PFSK-1 (cell line): ENCODE measurements around the gene MAST4.

Experiments used
- POLR2AphosphoS5 ChIP-seq: IDR thresholded peaks from 2 replicates; pipeline ENCODE4 v1.6.1; 2012; ENCODE audit warnings: low read depth, mild to moderate bottlenecking, control low read depth, low read length, moderate library complexity
- TAF1 ChIP-seq: IDR thresholded peaks from 2 replicates; pipeline ENCODE4 v1.6.1; 2012; ENCODE audit warnings: low read length, control low read depth, borderline replicate concordance; ENCODE audit not compliant: insufficient read depth
- TF ChIP-seq, protein P1 (sequence below), 2 experiments: IDR thresholded peaks; 2 replicates each; pipeline versions ENCODE4 v1.6.1 to v1.8.0; 2011 to 2012; ENCODE audit warnings: low read depth in 2 of 2, low read length in 2 of 2, control low read depth in 1 of 2, inconsistent platforms in 1 of 2, mild to moderate bottlenecking in 1 of 2, moderate library complexity in 1 of 2; ENCODE audit not compliant: insufficient read depth in 1 of 2

DNA sequence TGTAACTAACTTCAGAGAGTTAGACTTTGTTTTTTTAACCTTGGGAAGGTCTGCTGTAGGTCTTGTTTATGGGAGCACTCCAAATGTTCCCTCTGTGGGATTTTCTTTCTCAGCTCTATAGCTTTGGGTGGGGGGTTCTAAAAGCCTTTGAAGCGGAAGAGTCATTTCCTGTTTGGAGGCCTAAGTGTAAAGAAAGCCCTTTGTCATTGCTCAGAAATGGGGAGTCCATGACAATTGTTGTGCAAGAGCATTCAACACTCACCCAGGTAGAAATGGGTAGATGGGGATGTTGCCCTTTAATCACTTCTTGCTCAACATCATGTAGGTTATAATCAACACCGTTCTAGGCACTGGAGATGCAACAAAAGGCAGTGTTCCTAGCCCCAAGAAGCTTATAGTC lies 30.3 kb upstream of the MAST4 start:
- no peak for TF ChIP-seq POLR2AphosphoS5
- TF ChIP-seq TAF1 = no peak
- TF ChIP-seq, protein P1, sequence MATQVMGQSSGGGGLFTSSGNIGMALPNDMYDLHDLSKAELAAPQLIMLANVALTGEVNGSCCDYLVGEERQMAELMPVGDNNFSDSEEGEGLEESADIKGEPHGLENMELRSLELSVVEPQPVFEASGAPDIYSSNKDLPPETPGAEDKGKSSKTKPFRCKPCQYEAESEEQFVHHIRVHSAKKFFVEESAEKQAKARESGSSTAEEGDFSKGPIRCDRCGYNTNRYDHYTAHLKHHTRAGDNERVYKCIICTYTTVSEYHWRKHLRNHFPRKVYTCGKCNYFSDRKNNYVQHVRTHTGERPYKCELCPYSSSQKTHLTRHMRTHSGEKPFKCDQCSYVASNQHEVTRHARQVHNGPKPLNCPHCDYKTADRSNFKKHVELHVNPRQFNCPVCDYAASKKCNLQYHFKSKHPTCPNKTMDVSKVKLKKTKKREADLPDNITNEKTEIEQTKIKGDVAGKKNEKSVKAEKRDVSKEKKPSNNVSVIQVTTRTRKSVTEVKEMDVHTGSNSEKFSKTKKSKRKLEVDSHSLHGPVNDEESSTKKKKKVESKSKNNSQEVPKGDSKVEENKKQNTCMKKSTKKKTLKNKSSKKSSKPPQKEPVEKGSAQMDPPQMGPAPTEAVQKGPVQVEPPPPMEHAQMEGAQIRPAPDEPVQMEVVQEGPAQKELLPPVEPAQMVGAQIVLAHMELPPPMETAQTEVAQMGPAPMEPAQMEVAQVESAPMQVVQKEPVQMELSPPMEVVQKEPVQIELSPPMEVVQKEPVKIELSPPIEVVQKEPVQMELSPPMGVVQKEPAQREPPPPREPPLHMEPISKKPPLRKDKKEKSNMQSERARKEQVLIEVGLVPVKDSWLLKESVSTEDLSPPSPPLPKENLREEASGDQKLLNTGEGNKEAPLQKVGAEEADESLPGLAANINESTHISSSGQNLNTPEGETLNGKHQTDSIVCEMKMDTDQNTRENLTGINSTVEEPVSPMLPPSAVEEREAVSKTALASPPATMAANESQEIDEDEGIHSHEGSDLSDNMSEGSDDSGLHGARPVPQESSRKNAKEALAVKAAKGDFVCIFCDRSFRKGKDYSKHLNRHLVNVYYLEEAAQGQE (IDR thresholded peaks at IDR 0.05; ENCODE audit: insufficient read depth in 1 of 2, low read depth in 2 of 2, low read length in 2 of 2) = no peak
